Esophagus muscularis mucosa (tissue), 4 donors: ENCODE measurements around the gene B3GALT6. TPM values are rescaled to one million over a fixed set of nuclear protein-coding genes. Genes with fewer than 3 reads are reported as not detected.

Experiments used
- DNase-seq: peaks from one replicate; pipeline ENCODE4 v3.0.0-alpha.2; 2017; ENCODE audit errors: extremely low spot score
- H3K27ac ChIP-seq, 4 donors: fragments of 200-600 bp; sonication (generic); replicated peaks in 1 of 4; 1 replicate in 3 of 4; 2 replicates in 1 of 4; pipeline ENCODE4 v1.5.1; 2016 to 2019; ENCODE audit warnings: mild to moderate bottlenecking in 1 of 4
- H3K27me3 ChIP-seq, 4 donors: fragments of 200-600 bp; sonication (generic); one replicate each; pipeline versions ENCODE4 v1.5.1 to v1.6.0; 2016 to 2019
- H3K36me3 ChIP-seq, 4 donors: fragments of 200-600 bp; sonication (generic); one replicate each; pipeline ENCODE4 v1.5.1; 2016 to 2019
- H3K4me1 ChIP-seq, 4 donors: fragments of 200-600 bp; sonication (generic); one replicate each; pipeline ENCODE4 v1.5.1; 2016 to 2019
- H3K4me3 ChIP-seq, 4 donors: fragments of 200-600 bp; sonication (generic); 1 replicate in 2 of 4; 2 replicates in 2 of 4; pipeline ENCODE4 v1.5.1; 2016 to 2019; ENCODE audit warnings: mild to moderate bottlenecking in 4 of 4, moderate library complexity in 1 of 4
- H3K9me3 ChIP-seq, 4 donors: fragments of 200-600 bp; sonication (generic); 1 replicate in 3 of 4; 2 replicates in 1 of 4; pipeline ENCODE4 v1.5.1; 2016 to 2019
- CTCF ChIP-seq, 3 experiments: fragments of 200-600 bp in 2 of 3; fragments of 450-650 bp in 1 of 3; sonication (generic) in 2 of 3; IDR thresholded peaks; one replicate each; pipeline ENCODE4 v1.5.1; 2017 to 2019; ENCODE audit warnings: antibody characterized with exemption in 3 of 3, mild to moderate bottlenecking in 2 of 3, moderate library complexity in 1 of 3
- EP300 ChIP-seq: sonication (generic); formaldehyde crosslinking; IDR thresholded peaks from one replicate; pipeline ENCODE4 v1.6.1; 2017; ENCODE audit warnings: antibody characterized with exemption
- POLR2A ChIP-seq: fragments of 450-650 bp; IDR thresholded peaks from one replicate; pipeline ENCODE4 v1.6.1; 2017; ENCODE audit warnings: antibody characterized with exemption, moderate library complexity, mild to moderate bottlenecking, low read depth
- POLR2AphosphoS5 ChIP-seq, 2 donors: sonication (generic); formaldehyde crosslinking; IDR thresholded peaks; one replicate each; pipeline ENCODE4 v1.6.1; 2017; ENCODE audit warnings: antibody characterized with exemption in 2 of 2
- WGBS: methylation state at CpG from one replicate; pipeline ENCODE4 v1.1.5; 2018; 5-methylcytosine and 5-hydroxymethylcytosine counted together
- intact Hi-C: fragments of 100-400 bp; cut with DNase I; formaldehyde crosslinking; loops from one replicate; pipeline ENCODE4 v1.15.1; 2023
- total RNA-seq, 4 donors: library from RNA; depleted of rRNA; stranded (reverse); fragments of >200 nt; gene quantifications; one replicate each; pipeline versions ENCODE4 v1.1.0 to v1.2.1, GENCODE V29; 2016

B3GALT6 gene
- total RNA-seq, 4 donors from 2014 or later = 10.4 to 24.6 (median 21.0) TPM

GRCh38 chr1:1256956-1257871, 25.2 kb downstream of the B3GALT6 start:
- intact Hi-C loops = no loop called here
- DNase-seq = no peak
- TF ChIP-seq EP300 = no peak
- TF ChIP-seq POLR2A = no peak
- no peak for TF ChIP-seq POLR2AphosphoS5 (IDR thresholded peaks at IDR 0.05)
- TF ChIP-seq CTCF (IDR thresholded peaks at IDR 0.05) = no peak
- H3K36me3 ChIP-seq = peaks cover 41 to 100% (median 86%) of the 10 kb centered on the region in 4 donors
- 89% methylated on average over 28 of the region's 31 CpGs for whole genome bisulfite sequencing
- no peaks in the 10 kb centered on the region for H3K9me3 ChIP-seq
- H3K4me3 ChIP-seq = no peak overlapping the region
- H3K4me1 ChIP-seq = peaks cover 0 to 15% (median 6%) of the 10 kb centered on the region in 4 donors
- H3K27ac ChIP-seq = no peak overlapping the region
- H3K27me3 ChIP-seq = no peaks in the 10 kb centered on the region

- peaks cover 0 to 15% (median 6%) of the 10 kb centered on the region in 4 donors for H3K4me1 ChIP-seq
- DNase-seq = no peak
- H3K9me3 ChIP-seq = no peaks in the 10 kb centered on the region
- no peak overlapping the region for H3K27ac ChIP-seq
- H3K4me3 ChIP-seq = no peak overlapping the region
- no peak for TF ChIP-seq CTCF (IDR thresholded peaks at IDR 0.05)
- TF ChIP-seq POLR2AphosphoS5 (IDR thresholded peaks at IDR 0.05) = no peak
- TF ChIP-seq POLR2A = no peak
- TF ChIP-seq EP300 = no peak
- H3K36me3 ChIP-seq = peaks cover 53 to 100% (median 89%) of the 10 kb centered on the region in 4 donors
- WGBS = 90% methylated on average over 21 of the region's 22 CpGs
- intact Hi-C loops = no loop called here
- no peaks in the 10 kb centered on the region for H3K27me3 ChIP-seq
Observed at GRCh38 chr1:1259119-1259488, 27.1 kb downstream of the B3GALT6 start.

GRCh38 chr1:1259540-1259939, 27.5 kb downstream of the B3GALT6 start:
- 92% methylated on average over 17 of the region's 18 CpGs for WGBS
- no peaks in the 10 kb centered on the region for H3K9me3 ChIP-seq
- intact Hi-C loops = no loop called here
- no peak for DNase-seq
- H3K4me3 ChIP-seq = no peak overlapping the region
- H3K4me1 ChIP-seq = peaks cover 0 to 16% (median 6%) of the 10 kb centered on the region in 4 donors
- H3K27me3 ChIP-seq = no peaks in the 10 kb centered on the region
- H3K27ac ChIP-seq = no peak overlapping the region
- TF ChIP-seq CTCF (IDR thresholded peaks at IDR 0.05) (no peak), EP300 (no peak), POLR2AphosphoS5 (IDR thresholded peaks at IDR 0.05) (no peak), POLR2A (no peak)
- H3K36me3 ChIP-seq = peaks cover 52 to 100% (median 89%) of the 10 kb centered on the region in 4 donors

GRCh38 chr1:1259951-1260600, 28.0 kb downstream of the B3GALT6 start:
- H3K27ac ChIP-seq = no peak overlapping the region
- TF ChIP-seq POLR2A = no peak
- TF ChIP-seq EP300 = no peak
- TF ChIP-seq POLR2AphosphoS5 (IDR thresholded peaks at IDR 0.05) = no peak
- no peak for TF ChIP-seq CTCF (IDR thresholded peaks at IDR 0.05)
- no peaks in the 10 kb centered on the region for H3K9me3 ChIP-seq
- H3K36me3 ChIP-seq = peaks cover 52 to 100% (median 89%) of the 10 kb centered on the region in 4 donors
- no peak overlapping the region for H3K4me3 ChIP-seq
- 80% methylated on average over 26 of the region's 26 CpGs for WGBS
- intact Hi-C loops = no loop called here
- no peak for DNase-seq
- no peaks in the 10 kb centered on the region for H3K27me3 ChIP-seq
- H3K4me1 ChIP-seq = peaks cover 0 to 21% (median 7%) of the 10 kb centered on the region in 4 donors
